ENCODE results near the gene NEDD4L. TPM values are rescaled to one million over a fixed set of nuclear protein-coding genes. Genes with fewer than 3 reads are reported as not detected.

The NEDD4L gene
- total and polyA plus RNA-seq, 4 donors: 10.2 to 20.3 (median 13.2) TPM

- TF ChIP-seq, protein P1, sequence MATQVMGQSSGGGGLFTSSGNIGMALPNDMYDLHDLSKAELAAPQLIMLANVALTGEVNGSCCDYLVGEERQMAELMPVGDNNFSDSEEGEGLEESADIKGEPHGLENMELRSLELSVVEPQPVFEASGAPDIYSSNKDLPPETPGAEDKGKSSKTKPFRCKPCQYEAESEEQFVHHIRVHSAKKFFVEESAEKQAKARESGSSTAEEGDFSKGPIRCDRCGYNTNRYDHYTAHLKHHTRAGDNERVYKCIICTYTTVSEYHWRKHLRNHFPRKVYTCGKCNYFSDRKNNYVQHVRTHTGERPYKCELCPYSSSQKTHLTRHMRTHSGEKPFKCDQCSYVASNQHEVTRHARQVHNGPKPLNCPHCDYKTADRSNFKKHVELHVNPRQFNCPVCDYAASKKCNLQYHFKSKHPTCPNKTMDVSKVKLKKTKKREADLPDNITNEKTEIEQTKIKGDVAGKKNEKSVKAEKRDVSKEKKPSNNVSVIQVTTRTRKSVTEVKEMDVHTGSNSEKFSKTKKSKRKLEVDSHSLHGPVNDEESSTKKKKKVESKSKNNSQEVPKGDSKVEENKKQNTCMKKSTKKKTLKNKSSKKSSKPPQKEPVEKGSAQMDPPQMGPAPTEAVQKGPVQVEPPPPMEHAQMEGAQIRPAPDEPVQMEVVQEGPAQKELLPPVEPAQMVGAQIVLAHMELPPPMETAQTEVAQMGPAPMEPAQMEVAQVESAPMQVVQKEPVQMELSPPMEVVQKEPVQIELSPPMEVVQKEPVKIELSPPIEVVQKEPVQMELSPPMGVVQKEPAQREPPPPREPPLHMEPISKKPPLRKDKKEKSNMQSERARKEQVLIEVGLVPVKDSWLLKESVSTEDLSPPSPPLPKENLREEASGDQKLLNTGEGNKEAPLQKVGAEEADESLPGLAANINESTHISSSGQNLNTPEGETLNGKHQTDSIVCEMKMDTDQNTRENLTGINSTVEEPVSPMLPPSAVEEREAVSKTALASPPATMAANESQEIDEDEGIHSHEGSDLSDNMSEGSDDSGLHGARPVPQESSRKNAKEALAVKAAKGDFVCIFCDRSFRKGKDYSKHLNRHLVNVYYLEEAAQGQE (IDR thresholded peaks at IDR 0.05): no peak
Observed at GRCh38 chr18:58351776-58352175, 307.8 kb downstream of the NEDD4L start (continued).

GRCh38 chr18:58353581-58353980 is 309.6 kb downstream of the NEDD4L start:
- TF ChIP-seq ATF3 (IDR thresholded peaks at IDR 0.05) (no peak), SP1 (IDR thresholded peaks at IDR 0.05) (no peak), HNF4G (IDR thresholded peaks at IDR 0.05) (no peak), EGR1 (IDR thresholded peaks at IDR 0.05; ENCODE audit: low read depth in 2 of 2) (no peak)
- 96% methylated on average over 4 of the region's 4 CpGs for WGBS
- Histone ChIP-seq H3K27ac (ENCODE audit: low read depth in 1 of 2, low read length in 2 of 2) (no peak overlapping the region), H3K4me3 (ENCODE audit: low read depth in 1 of 3, low read length in 3 of 3) (no peak overlapping the region), H3K27me3 (ENCODE audit: control insufficient read depth in 4 of 4, insufficient read depth in 4 of 4, low read length in 3 of 4) (no peaks in the 10 kb centered on the region), H3K9ac (ENCODE audit: low read depth in 1 of 2, low read length in 2 of 2) (no peak overlapping the region), H3K36me3 (ENCODE audit: control insufficient read depth in 4 of 4, insufficient read depth in 3 of 4, low read depth in 1 of 4, low read length in 3 of 4) (peaks cover 0 to 6% (median 0%) of the 10 kb centered on the region in 4 donors), H3K9me3 (ENCODE audit: control insufficient read depth in 4 of 4, low read length in 3 of 4) (no peaks in the 10 kb centered on the region), H3K4me1 (ENCODE audit: control insufficient read depth in 4 of 4, insufficient read depth in 4 of 4, low read length in 3 of 4) (no peaks in the 10 kb centered on the region)
- no peak for DNase-seq (ENCODE audit: low spot score)

DNA sequence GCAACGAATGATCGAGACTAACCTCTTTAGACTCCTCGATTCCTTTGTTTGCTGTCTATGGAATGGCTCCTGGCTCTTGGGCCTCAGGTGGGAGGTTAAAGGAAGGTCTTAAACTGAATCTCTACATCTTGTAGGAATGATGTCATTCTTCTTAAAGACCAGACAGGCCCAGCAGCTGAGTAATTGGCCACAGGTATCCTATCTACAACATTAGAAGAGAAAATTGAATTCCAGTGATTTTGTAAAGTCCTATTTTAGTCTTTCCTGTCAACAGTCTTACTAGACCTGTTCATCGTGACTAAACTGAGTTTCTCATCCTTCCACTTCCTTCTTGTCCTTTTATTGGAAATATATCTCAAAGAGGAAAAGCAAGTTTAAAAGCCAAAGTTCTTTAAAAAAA is 310.0 kb downstream of the NEDD4L start:
- 91% methylated on average over 4 of the region's 4 CpGs for WGBS

More for the DNA sequence above, 310.0 kb downstream of the NEDD4L start:
- no peak for DNase-seq (ENCODE audit: low spot score)
- no peaks in the 10 kb centered on the region for H3K9me3 ChIP-seq (ENCODE audit: control insufficient read depth in 4 of 4, low read length in 3 of 4)
- no peak overlapping the region for H3K4me3 ChIP-seq (ENCODE audit: low read depth in 1 of 3, low read length in 3 of 3)
- H3K9ac ChIP-seq (ENCODE audit: low read depth in 1 of 2, low read length in 2 of 2): no peak overlapping the region
- H3K27ac ChIP-seq (ENCODE audit: low read depth in 1 of 2, low read length in 2 of 2): no peak overlapping the region
- peaks cover 0 to 6% (median 0%) of the 10 kb centered on the region in 4 donors for H3K36me3 ChIP-seq (ENCODE audit: control insufficient read depth in 4 of 4, insufficient read depth in 3 of 4, low read depth in 1 of 4, low read length in 3 of 4)
- TF ChIP-seq GABPA (IDR thresholded peaks at IDR 0.05 in 1 of 2, conservative IDR thresholded peaks at IDR 0.05 in 1 of 2): no peak
- no peak for TF ChIP-seq HNF4G (IDR thresholded peaks at IDR 0.05)
- TF ChIP-seq SP1 (IDR thresholded peaks at IDR 0.05): no peak
- no peak for TF ChIP-seq FOXA2 (IDR thresholded peaks at IDR 0.05)
- no peak for TF ChIP-seq YY1 (IDR thresholded peaks at IDR 0.05)
- TF ChIP-seq HNF4A (conservative IDR thresholded peaks at IDR 0.05): no peak
- no peak for TF ChIP-seq ATF3 (IDR thresholded peaks at IDR 0.05)
- TF ChIP-seq RXRA (IDR thresholded peaks at IDR 0.05): no peak
- no peak for TF ChIP-seq FOXA1 (IDR thresholded peaks at IDR 0.05)
- no peak for TF ChIP-seq ZBTB33 (IDR thresholded peaks at IDR 0.05)
- no peak for TF ChIP-seq EGR1 (IDR thresholded peaks at IDR 0.05; ENCODE audit: low read depth in 2 of 2)
- TF ChIP-seq JUND (IDR thresholded peaks at IDR 0.05): no peak
- TF ChIP-seq NR2F2 (IDR thresholded peaks at IDR 0.05): no peak
- no peak for TF ChIP-seq CTCF (IDR thresholded peaks at IDR 0.05; ENCODE audit: low read depth, low read length, missing input control)
- no peak for TF ChIP-seq RAD21 (IDR thresholded peaks at IDR 0.05)
- TF ChIP-seq, protein P1 (IDR thresholded peaks at IDR 0.05): no peak
- TF ChIP-seq MAX (IDR thresholded peaks at IDR 0.05): no peak
- no peaks in the 10 kb centered on the region for H3K27me3 ChIP-seq (ENCODE audit: control insufficient read depth in 4 of 4, insufficient read depth in 4 of 4, low read length in 3 of 4)
- H3K4me1 ChIP-seq (ENCODE audit: control insufficient read depth in 4 of 4, insufficient read depth in 4 of 4, low read length in 3 of 4): no peaks in the 10 kb centered on the region

Data from liver (tissue), 9 donors.